Memory B cell (primary cell): ENCODE measurements around the gene CDKN1C.

Experiments
- ATAC-seq: fragments of 150-1000 bp; cut with Tn5 transposase; 2 replicates; pipeline ENCODE4 v1.10.0; 2021; ENCODE audit warnings: low read depth, mild to moderate bottlenecking, moderate library complexity
- DNase-seq, 2 donors: peaks; one replicate each; pipeline ENCODE4 v3.0.0; 2022; ENCODE audit warnings: low spot score in 2 of 2
- H3K27ac Mint-ChIP-seq: one replicate; pipeline ENCODE4 v1.8.0; 2022; ENCODE audit warnings: mild to moderate bottlenecking, moderate library complexity, mixed read lengths
- H3K27me3 Mint-ChIP-seq: one replicate; pipeline ENCODE4 v1.8.0; 2022; ENCODE audit warnings: mixed read lengths
- H3K36me3 Mint-ChIP-seq: one replicate; pipeline ENCODE4 v1.8.0; 2022; ENCODE audit warnings: mild to moderate bottlenecking, mixed read lengths
- H3K4me1 Mint-ChIP-seq: one replicate; pipeline ENCODE4 v1.8.0; 2022; ENCODE audit warnings: mixed read lengths
- H3K4me3 Mint-ChIP-seq: one replicate; pipeline ENCODE4 v1.8.0; 2022; ENCODE audit warnings: mild to moderate bottlenecking, moderate library complexity, mixed read lengths
- H3K9me3 Mint-ChIP-seq: one replicate; pipeline ENCODE4 v1.8.0; 2022; ENCODE audit warnings: mixed read lengths

Gene CDKN1C

DNA sequence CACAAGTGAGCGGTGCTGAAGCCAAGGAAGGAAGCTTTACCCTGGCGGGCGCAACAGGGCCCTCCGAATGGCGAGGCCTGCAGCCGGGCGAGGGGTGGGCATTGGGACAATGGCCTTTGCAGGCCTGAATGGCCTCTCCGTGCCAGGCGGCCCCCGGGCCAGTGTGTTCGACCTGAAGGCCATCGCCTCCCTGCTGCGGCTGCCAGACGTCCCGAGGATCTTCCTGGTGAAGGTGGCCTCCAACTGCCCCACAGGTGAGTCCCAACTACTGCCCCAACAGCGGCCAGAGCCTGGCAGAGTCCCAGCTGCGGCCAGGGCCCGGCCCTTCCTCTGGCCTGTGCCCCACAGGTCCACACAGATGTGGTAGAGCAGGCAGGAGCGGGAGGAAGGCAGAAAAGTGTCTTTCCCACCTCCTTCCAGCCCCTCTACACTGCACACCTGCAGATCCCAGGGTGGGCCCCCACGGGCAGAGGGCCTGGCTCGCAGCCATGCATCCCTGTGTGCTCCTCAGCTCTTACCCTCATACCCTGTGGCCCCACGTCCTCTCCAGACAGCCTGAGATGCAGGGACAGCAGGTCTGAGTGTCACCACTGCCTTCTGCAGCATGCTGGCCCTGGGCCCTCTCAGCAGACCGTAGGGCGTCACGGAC is 32.4 kb upstream of the CDKN1C start:
- Mint-ChIP-seq H3K9me3 (no peaks in the 10 kb centered on the region), H3K4me1 (peaks cover 18% of the 10 kb centered on the region), H3K4me3 (no peak overlapping the region), H3K27me3 (peaks cover 3% of the 10 kb centered on the region), H3K36me3 (no peaks in the 10 kb centered on the region), H3K27ac (no peak overlapping the region)
- no peak for ATAC-seq
- no peak for DNase-seq

DNA sequence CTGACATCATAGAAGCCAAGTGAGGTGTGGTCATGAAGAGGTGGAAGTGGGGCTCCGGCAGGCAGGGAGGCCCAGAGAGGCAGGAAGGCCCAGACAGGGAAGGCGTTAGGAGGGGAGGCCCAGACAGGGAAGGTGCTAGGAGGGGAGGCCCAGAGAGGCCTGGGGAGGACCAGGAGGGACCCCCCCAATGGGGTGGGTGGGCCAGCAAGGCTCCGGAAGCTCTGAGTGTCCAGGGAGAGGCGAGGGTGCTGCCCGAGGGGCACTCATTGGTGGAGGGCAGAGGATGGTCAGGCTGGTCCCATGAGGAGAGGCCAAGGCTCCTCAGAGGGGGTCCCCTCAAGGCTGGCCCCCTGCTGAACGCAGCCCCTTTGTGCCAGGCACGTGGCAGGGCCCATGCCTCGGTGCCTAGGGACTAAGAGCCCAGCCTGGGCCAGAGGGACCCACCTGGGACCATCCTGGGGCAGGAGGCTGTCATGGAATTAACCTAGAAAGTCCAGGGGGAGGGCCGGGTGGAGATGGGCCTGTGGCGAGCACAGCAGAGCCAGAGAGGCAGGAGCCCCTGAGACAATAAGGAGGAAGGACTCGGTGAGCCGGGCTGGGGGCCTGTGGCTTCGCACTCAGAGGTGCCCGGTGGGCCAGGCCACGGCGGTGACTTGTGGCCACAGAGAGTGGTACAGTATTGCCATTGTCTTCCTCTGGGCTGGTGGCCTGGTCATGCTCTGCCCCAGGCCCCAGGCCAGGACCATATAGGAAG is 31.5 kb upstream of the CDKN1C start:
- no peaks in the 10 kb centered on the region for H3K9me3 Mint-ChIP-seq
- peaks cover 18% of the 10 kb centered on the region for H3K4me1 Mint-ChIP-seq
- no peak overlapping the region for H3K27ac Mint-ChIP-seq
- no peak overlapping the region for H3K4me3 Mint-ChIP-seq
- H3K27me3 Mint-ChIP-seq: peaks cover 3% of the 10 kb centered on the region
- no peak for ATAC-seq
- H3K36me3 Mint-ChIP-seq: no peaks in the 10 kb centered on the region
- no peak for DNase-seq

GRCh38 chr11:2916114-2916891 is 30.7 kb upstream of the CDKN1C start:
- Mint-ChIP-seq H3K27me3 (peaks cover 3% of the 10 kb centered on the region), H3K27ac (no peak overlapping the region), H3K4me3 (no peak overlapping the region), H3K36me3 (no peaks in the 10 kb centered on the region), H3K9me3 (no peaks in the 10 kb centered on the region), H3K4me1 (peaks cover 18% of the 10 kb centered on the region)
- no peak for ATAC-seq
- no peak for DNase-seq

GRCh38 chr11:2915473-2915872 is 29.9 kb upstream of the CDKN1C start:
- no peak overlapping the region for H3K27ac Mint-ChIP-seq
- ATAC-seq (no peak), DNase-seq (no peak)
- H3K27me3 Mint-ChIP-seq: peaks cover 10% of the 10 kb centered on the region
- peaks cover 18% of the 10 kb centered on the region for H3K4me1 Mint-ChIP-seq
- no peak overlapping the region for H3K4me3 Mint-ChIP-seq
- H3K36me3 Mint-ChIP-seq: no peaks in the 10 kb centered on the region
- H3K9me3 Mint-ChIP-seq: no peaks in the 10 kb centered on the region

DNA sequence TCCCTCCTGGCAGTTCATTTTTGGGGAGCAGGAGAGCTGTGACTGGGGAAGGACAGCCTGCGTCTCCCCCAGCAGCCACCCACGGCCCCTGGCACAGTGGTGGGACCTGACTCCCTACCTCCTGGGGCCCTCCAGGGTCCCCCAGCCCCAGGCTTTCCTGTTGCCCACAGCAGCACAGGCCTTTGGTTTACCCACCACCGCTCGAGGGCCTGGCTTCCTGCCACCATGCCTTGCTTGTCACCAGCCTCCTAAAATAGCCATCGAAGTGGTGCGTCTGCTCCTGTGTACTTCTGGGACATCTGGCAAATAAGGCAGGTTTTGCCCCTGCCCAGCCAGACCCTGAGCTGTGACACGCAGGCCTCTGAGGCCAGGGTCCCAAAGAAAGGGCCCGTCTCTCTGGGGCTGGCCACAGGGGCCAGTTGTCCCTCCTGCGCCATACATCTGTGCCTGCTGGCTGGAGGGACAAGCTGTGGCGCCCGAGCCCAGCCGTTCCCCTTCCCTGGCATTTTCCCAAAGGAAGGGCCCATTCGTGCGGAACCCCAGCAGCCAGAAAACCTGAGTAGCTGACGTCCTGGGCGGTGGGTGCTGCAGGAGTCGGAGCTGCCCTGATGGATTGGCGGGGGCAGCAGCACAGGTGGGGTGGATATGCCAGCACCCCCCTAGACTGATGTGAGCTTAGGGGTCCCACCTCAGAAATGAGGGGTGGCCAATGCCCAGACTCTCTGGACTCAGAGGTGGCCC is 29.1 kb upstream of the CDKN1C start:
- no peaks in the 10 kb centered on the region for H3K9me3 Mint-ChIP-seq

GRCh38 chr11:2913776-2914175 is 28.2 kb upstream of the CDKN1C start:
- DNase-seq: no peak
- Mint-ChIP-seq H3K4me3 (peak overlapping the region; percentile 46), H3K27ac (no peak overlapping the region), H3K4me1 (peaks cover 18% of the 10 kb centered on the region), H3K27me3 (peaks cover 12% of the 10 kb centered on the region), H3K9me3 (no peaks in the 10 kb centered on the region), H3K36me3 (no peaks in the 10 kb centered on the region)
- ATAC-seq: peak; percentile 63

More for the DNA sequence above, 29.1 kb upstream of the CDKN1C start:
- no peaks in the 10 kb centered on the region for H3K36me3 Mint-ChIP-seq
- ATAC-seq (no peak), DNase-seq (no peak)
- no peak overlapping the region for H3K4me3 Mint-ChIP-seq
- peaks cover 14% of the 10 kb centered on the region for H3K27me3 Mint-ChIP-seq
- H3K27ac Mint-ChIP-seq: no peak overlapping the region
- peaks cover 18% of the 10 kb centered on the region for H3K4me1 Mint-ChIP-seq

- Mint-ChIP-seq H3K36me3 (no peaks in the 10 kb centered on the region), H3K9me3 (no peaks in the 10 kb centered on the region), H3K27me3 (peaks cover 12% of the 10 kb centered on the region), H3K4me3 (no peak overlapping the region), H3K27ac (no peak overlapping the region), H3K4me1 (peaks cover 18% of the 10 kb centered on the region)
- DNase-seq (no peak), ATAC-seq (no peak)
Observed at GRCh38 chr11:2913019-2913431, 27.4 kb upstream of the CDKN1C start.

GRCh38 chr11:2912498-2912897 is 26.9 kb upstream of the CDKN1C start:
- DNase-seq (no peak), ATAC-seq (no peak)
- H3K27ac Mint-ChIP-seq: no peak overlapping the region
- H3K36me3 Mint-ChIP-seq: peaks cover under 1% of the 10 kb centered on the region
- no peak overlapping the region for H3K4me3 Mint-ChIP-seq
- peaks cover 18% of the 10 kb centered on the region for H3K4me1 Mint-ChIP-seq
- H3K9me3 Mint-ChIP-seq: no peaks in the 10 kb centered on the region
- peaks cover 12% of the 10 kb centered on the region for H3K27me3 Mint-ChIP-seq

- Mint-ChIP-seq H3K27ac (no peak overlapping the region), H3K4me3 (no peak overlapping the region), H3K9me3 (peaks cover 2% of the 10 kb centered on the region)
Observed at GRCh38 chr11:2911785-2912391, 26.3 kb upstream of the CDKN1C start.

GRCh38 chr11:2911088-2911784 is 25.7 kb upstream of the CDKN1C start:
- H3K9me3 Mint-ChIP-seq: peaks cover 4% of the 10 kb centered on the region
- H3K4me1 Mint-ChIP-seq: peaks cover 16% of the 10 kb centered on the region
- no peak overlapping the region for H3K27ac Mint-ChIP-seq
- H3K36me3 Mint-ChIP-seq: peaks cover 6% of the 10 kb centered on the region
- H3K4me3 Mint-ChIP-seq: no peak overlapping the region
- ATAC-seq (no peak), DNase-seq (no peak)
- peaks cover 16% of the 10 kb centered on the region for H3K27me3 Mint-ChIP-seq

More at GRCh38 chr11:2911785-2912391, 26.3 kb upstream of the CDKN1C start:
- peaks cover 18% of the 10 kb centered on the region for H3K4me1 Mint-ChIP-seq
- H3K27me3 Mint-ChIP-seq: peaks cover 15% of the 10 kb centered on the region
- DNase-seq (no peak), ATAC-seq (no peak)
- H3K36me3 Mint-ChIP-seq: peaks cover 3% of the 10 kb centered on the region

GRCh38 chr11:2910401-2910955 is 24.9 kb upstream of the CDKN1C start:
- DNase-seq (no peak), ATAC-seq (no peak)
- Mint-ChIP-seq H3K27me3 (peaks cover 22% of the 10 kb centered on the region), H3K4me1 (peaks cover 16% of the 10 kb centered on the region), H3K36me3 (peaks cover 11% of the 10 kb centered on the region), H3K27ac (peak overlapping the region; percentile 79), H3K9me3 (peaks cover 8% of the 10 kb centered on the region), H3K4me3 (no peak overlapping the region)

- H3K27me3 Mint-ChIP-seq: peaks cover 29% of the 10 kb centered on the region
- H3K36me3 Mint-ChIP-seq: peaks cover 17% of the 10 kb centered on the region
- H3K4me3 Mint-ChIP-seq: no peak overlapping the region
- ATAC-seq (no peak), DNase-seq (no peak)
- H3K4me1 Mint-ChIP-seq: peaks cover 16% of the 10 kb centered on the region
- no peak overlapping the region for H3K27ac Mint-ChIP-seq
- peaks cover 12% of the 10 kb centered on the region for H3K9me3 Mint-ChIP-seq
Observed at GRCh38 chr11:2909133-2909902, 23.7 kb upstream of the CDKN1C start.
